Muscle layer of colon (tissue), 2 donors: Measurements from ENCODE around the gene UST.
"Not testable (repeated sequence)": the region's sequence is repeated elsewhere in the genome, so short reads cannot be mapped to it uniquely, and the experiment has no call there.

Experiments used
- H3K27ac ChIP-seq: one replicate; pipeline ENCODE4 v1.7.0; 2013; ENCODE audit warnings: low read depth, mild to moderate bottlenecking, low read length, moderate library complexity
- H3K27me3 ChIP-seq, 2 donors: one replicate each; pipeline ENCODE4 v1.7.0; 2013; ENCODE audit warnings: low read length in 2 of 2, mild to moderate bottlenecking in 2 of 2; ENCODE audit not compliant: insufficient read depth in 2 of 2, control insufficient read depth in 1 of 2
- H3K36me3 ChIP-seq: one replicate; pipeline ENCODE4 v1.7.0; 2013; ENCODE audit warnings: mild to moderate bottlenecking, low read length; ENCODE audit not compliant: insufficient read depth
- H3K4me1 ChIP-seq: one replicate; pipeline ENCODE4 v1.7.0; 2013; ENCODE audit warnings: mild to moderate bottlenecking, low read length; ENCODE audit not compliant: insufficient read depth
- H3K4me3 ChIP-seq, 2 donors: one replicate each; pipeline ENCODE4 v1.7.0; 2013; ENCODE audit warnings: low read length in 2 of 2, low read depth in 1 of 2, mild to moderate bottlenecking in 1 of 2, moderate library complexity in 1 of 2
- H3K9ac ChIP-seq: one replicate; pipeline ENCODE4 v1.7.0; 2013; ENCODE audit warnings: low read length
- H3K9me3 ChIP-seq: one replicate; pipeline ENCODE4 v1.7.0; 2013; ENCODE audit warnings: mild to moderate bottlenecking, low read length
- donor health status: abdominal sarcoma.
- donor health status: Adenocarcinoma of cecum.

The UST gene

GRCh38 chr6:148996815-148997214 is 250.0 kb downstream of the UST start:
- Histone ChIP-seq H3K36me3 (no peaks in the 10 kb centered on the region), H3K4me1 (peaks cover 14% of the 10 kb centered on the region), H3K9ac (no peak overlapping the region), H3K27me3 (no peaks in the 10 kb centered on the region), H3K27ac (no peak overlapping the region), H3K9me3 (no peaks in the 10 kb centered on the region), H3K4me3 (no peak overlapping the region)

GRCh38 chr6:148997865-148998264 is 251.0 kb downstream of the UST start:
- no peak overlapping the region for H3K9ac ChIP-seq
- H3K36me3 ChIP-seq, result no peaks in the 10 kb centered on the region
- H3K4me3 ChIP-seq, result no peak overlapping the region
- H3K4me1 ChIP-seq, result peaks cover 14% of the 10 kb centered on the region
- no peaks in the 10 kb centered on the region for H3K27me3 ChIP-seq
- no peak overlapping the region for H3K27ac ChIP-seq
- H3K9me3 ChIP-seq, result no peaks in the 10 kb centered on the region

GRCh38 chr6:148998704-148999103 is 251.9 kb downstream of the UST start:
- no peak overlapping the region for H3K9ac ChIP-seq
- H3K4me1 ChIP-seq, result peaks cover 14% of the 10 kb centered on the region
- H3K27ac ChIP-seq, result no peak overlapping the region
- no peaks in the 10 kb centered on the region for H3K9me3 ChIP-seq
- no peaks in the 10 kb centered on the region for H3K36me3 ChIP-seq
- H3K4me3 ChIP-seq, result no peak overlapping the region
- H3K27me3 ChIP-seq, result no peaks in the 10 kb centered on the region

- Histone ChIP-seq H3K27ac (peak overlapping the region; percentile 36), H3K4me1 (peaks cover 14% of the 10 kb centered on the region), H3K9me3 (no peaks in the 10 kb centered on the region), H3K27me3 (no peaks in the 10 kb centered on the region), H3K4me3 (no peak overlapping the region), H3K9ac (no peak overlapping the region), H3K36me3 (no peaks in the 10 kb centered on the region)
These were observed 252.7 kb downstream of the UST start for GRCh38 chr6:148999501-148999900.

- Histone ChIP-seq H3K27ac (peak overlapping the region; percentile 36), H3K4me3 (no peak overlapping the region), H3K4me1 (peaks cover 14% of the 10 kb centered on the region)
These were observed 253.2 kb downstream of the UST start for GRCh38 chr6:148999929-149000468.

GRCh38 chr6:149001422-149001821 is 254.6 kb downstream of the UST start:
- Histone ChIP-seq H3K4me3 (no peak overlapping the region), H3K4me1 (peaks cover 14% of the 10 kb centered on the region), H3K27ac (no peak overlapping the region), H3K9me3 (no peaks in the 10 kb centered on the region), H3K36me3 (no peaks in the 10 kb centered on the region), H3K27me3 (no peaks in the 10 kb centered on the region), H3K9ac (no peak overlapping the region)

More at GRCh38 chr6:148999929-149000468, 253.2 kb downstream of the UST start:
- no peaks in the 10 kb centered on the region for H3K27me3 ChIP-seq
- no peaks in the 10 kb centered on the region for H3K9me3 ChIP-seq
- H3K36me3 ChIP-seq, result no peaks in the 10 kb centered on the region
- no peak overlapping the region for H3K9ac ChIP-seq

- Histone ChIP-seq H3K4me3 (no peak overlapping the region), H3K4me1 (peaks cover 14% of the 10 kb centered on the region), H3K27me3 (no peaks in the 10 kb centered on the region), H3K9me3 (no peaks in the 10 kb centered on the region), H3K27ac (no peak overlapping the region), H3K36me3 (no peaks in the 10 kb centered on the region), H3K9ac (no peak overlapping the region)
These were observed 256.7 kb downstream of the UST start for GRCh38 chr6:149003560-149003959.

- no peak overlapping the region for H3K4me3 ChIP-seq
- H3K36me3 ChIP-seq, result no peaks in the 10 kb centered on the region
- H3K27ac ChIP-seq, result no peak overlapping the region
- H3K27me3 ChIP-seq, result no peaks in the 10 kb centered on the region
- H3K9ac ChIP-seq, result no peak overlapping the region
- H3K4me1 ChIP-seq, result peaks cover 8% of the 10 kb centered on the region
- H3K9me3 ChIP-seq, result no peaks in the 10 kb centered on the region
These were observed 257.8 kb downstream of the UST start for GRCh38 chr6:149004664-149005063.

- not testable (repeated sequence) for H3K9me3 ChIP-seq, H3K9ac ChIP-seq, H3K36me3 ChIP-seq, H3K27me3 ChIP-seq, H3K4me3 ChIP-seq, H3K4me1 ChIP-seq, H3K27ac ChIP-seq
These were observed 259.4 kb downstream of the UST start for GRCh38 chr6:149006236-149006635.

GRCh38 chr6:149006671-149007070 is 259.8 kb downstream of the UST start:
- H3K36me3 ChIP-seq, result no peaks in the 10 kb centered on the region
- H3K4me1 ChIP-seq, result no peaks in the 10 kb centered on the region
- no peak overlapping the region for H3K9ac ChIP-seq
- no peak overlapping the region for H3K27ac ChIP-seq
- no peak overlapping the region for H3K4me3 ChIP-seq
- no peaks in the 10 kb centered on the region for H3K27me3 ChIP-seq
- H3K9me3 ChIP-seq, result no peaks in the 10 kb centered on the region

- Histone ChIP-seq H3K9me3 (no peaks in the 10 kb centered on the region), H3K4me1 (no peaks in the 10 kb centered on the region), H3K9ac (no peak overlapping the region), H3K4me3 (no peak overlapping the region), H3K27me3 (no peaks in the 10 kb centered on the region), H3K27ac (no peak overlapping the region), H3K36me3 (no peaks in the 10 kb centered on the region)
These were observed 261.0 kb downstream of the UST start for GRCh38 chr6:149007846-149008245.

- Histone ChIP-seq H3K9ac (no peak overlapping the region), H3K9me3 (no peaks in the 10 kb centered on the region), H3K27ac (no peak overlapping the region), H3K27me3 (no peaks in the 10 kb centered on the region), H3K4me1 (no peaks in the 10 kb centered on the region), H3K36me3 (no peaks in the 10 kb centered on the region), H3K4me3 (no peak overlapping the region)
These were observed 261.9 kb downstream of the UST start for GRCh38 chr6:149008741-149009140.
